GM19468 (cell line): Measurements from ENCODE around the gene LGI2.
"Not testable (repeated sequence)": the region's sequence is repeated elsewhere in the genome, so short reads cannot be mapped to it uniquely, and the experiment has no call there.

ENCODE experiments used
- ATAC-seq: cut with Tn5 transposase; IDR thresholded peaks from one replicate; pipeline ENCODE4 v1.9.1; 2021; ENCODE audit warnings: mild to moderate bottlenecking, moderate library complexity, moderate number of reproducible peaks; ENCODE audit not compliant: unreplicated experiment; ENCODE audit errors: extremely low read depth

The LGI2 gene

GRCh38 chr4:25030277-25031076 is at the start of gene LGI2:
TSS of gene LGI2 (minus strand) at chr4:25030946. CDS start at chr4:25030693, 253 bp downstream.
- ATAC-seq: no peak

DNA sequence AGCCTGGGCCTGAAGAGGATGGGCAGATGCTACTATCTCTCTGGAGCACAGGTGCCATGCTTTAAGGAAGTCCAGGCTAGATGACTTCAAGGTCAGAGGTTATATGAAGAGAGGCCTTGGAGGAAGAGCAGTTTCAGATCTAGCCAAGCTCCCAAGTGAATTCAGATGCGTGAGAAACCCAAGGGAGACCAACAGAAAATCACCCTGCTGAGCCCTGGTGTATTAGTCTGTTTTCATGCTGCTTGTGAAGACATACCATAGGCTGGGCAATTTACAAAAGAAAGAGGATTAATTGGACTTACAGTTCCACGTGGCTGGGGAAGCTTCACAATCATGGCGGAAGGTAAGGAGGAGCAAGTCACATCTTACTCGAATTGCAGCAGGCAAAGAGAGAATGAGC is 47.8 kb upstream of the LGI2 start:
- no peak for ATAC-seq

GRCh38 chr4:25076625-25077398 is 46.1 kb upstream of the LGI2 start:
- ATAC-seq: no peak

DNA sequence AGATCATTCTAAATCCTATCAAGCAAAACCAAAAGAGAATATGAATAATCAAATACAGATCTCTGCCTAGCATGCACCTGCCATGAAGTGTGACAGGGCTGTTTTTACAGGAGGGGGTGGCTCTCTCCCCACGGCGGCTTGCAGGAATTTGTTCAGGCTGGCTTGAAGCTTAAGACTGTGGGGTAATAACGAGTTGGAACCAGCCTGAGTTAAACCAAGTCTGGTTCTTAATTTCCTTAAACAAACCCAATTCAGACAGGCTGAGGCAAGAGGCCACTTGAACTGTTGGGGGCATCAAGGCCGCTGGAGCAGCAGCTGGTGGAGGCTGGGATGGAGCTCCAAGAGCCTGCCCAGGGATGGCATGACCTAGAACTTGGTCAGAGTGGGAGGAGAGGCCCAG is 45.1 kb upstream of the LGI2 start:
- no peak for ATAC-seq

DNA sequence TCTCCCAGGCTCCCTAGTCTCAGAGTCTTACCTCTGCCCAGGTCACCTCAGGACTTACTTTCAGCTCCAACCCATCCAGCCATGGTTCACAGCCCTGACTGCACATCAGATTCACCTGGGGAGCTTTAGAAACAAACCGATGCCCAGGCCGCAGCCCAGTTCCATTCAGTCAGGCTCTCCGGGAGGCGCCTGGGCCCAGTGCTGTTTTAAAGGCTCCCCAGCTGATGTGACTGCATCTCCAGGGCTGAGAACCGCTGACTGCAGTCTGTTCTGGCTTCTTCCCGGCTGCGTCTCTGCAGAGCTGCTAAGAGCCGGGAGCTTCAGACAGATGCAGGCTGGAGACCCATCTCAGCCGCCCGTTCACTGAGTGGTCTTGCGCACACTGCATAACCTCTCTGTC is 44.4 kb upstream of the LGI2 start:
- ATAC-seq: no peak

DNA sequence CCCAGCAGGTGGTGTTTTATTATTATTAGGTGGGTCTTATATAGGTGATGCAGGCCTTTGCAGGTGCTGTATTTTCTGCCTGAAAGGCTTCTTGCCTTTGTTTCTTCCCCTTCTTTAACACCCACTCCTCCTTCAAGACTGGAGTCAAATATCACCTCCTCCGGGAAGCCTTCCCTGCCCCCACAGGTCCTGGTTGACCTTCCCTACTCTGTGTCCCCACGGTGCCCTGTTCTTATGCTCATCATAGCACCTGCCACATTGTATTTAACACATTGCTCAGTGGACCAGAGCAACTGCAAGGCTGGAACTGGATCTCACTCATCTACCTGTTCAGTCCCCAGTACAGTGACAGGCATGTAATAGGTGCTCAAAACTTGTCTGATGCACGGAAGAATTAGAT is 39.8 kb upstream of the LGI2 start:
- no peak for ATAC-seq

GRCh38 chr4:25069014-25069413 is 38.3 kb upstream of the LGI2 start:
- ATAC-seq: no peak

DNA sequence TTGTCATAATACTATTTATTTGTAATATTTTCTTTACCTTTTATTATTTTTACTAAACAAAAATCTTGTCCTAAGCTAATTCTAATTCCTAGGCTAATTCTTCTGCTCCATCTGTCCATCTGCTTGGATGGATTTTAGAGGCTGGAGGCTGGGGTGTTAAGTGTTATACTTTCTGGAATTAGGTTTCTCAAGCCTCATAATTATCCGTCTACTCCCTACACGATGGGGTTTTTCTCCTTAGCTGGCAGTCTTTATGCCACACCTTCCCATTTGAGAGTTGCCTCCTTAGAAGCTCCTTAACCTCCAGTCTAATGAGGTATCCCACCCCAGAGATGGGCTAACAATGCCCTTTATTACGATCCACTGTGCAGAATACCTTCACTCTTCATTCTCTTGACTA is 37.6 kb upstream of the LGI2 start:
- no peak for ATAC-seq

GRCh38 chr4:25065932-25066590 is 35.3 kb upstream of the LGI2 start:
- ATAC-seq: no peak

- ATAC-seq: no peak
These were observed 34.7 kb upstream of the LGI2 start for GRCh38 chr4:25065431-25065858.

DNA sequence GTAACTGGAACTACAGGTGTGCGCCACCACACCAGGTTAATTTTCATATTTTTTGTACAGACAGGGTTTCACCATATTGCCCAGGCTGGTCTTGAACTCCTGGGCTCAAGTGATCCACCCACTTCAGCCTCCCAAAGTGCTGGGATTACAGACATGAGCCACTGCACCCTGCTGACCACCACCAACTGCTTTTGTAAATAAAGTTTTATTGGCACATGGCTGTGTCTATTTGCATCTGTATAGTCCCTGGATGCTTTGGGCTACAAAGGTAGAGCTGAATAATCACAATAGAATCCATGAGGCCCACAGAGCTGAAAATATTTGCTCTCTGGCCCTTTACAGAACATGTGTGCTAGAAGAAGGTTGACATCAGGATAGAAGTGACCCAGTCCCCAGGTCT is 33.7 kb upstream of the LGI2 start:
- ATAC-seq: not testable (repeated sequence)

DNA sequence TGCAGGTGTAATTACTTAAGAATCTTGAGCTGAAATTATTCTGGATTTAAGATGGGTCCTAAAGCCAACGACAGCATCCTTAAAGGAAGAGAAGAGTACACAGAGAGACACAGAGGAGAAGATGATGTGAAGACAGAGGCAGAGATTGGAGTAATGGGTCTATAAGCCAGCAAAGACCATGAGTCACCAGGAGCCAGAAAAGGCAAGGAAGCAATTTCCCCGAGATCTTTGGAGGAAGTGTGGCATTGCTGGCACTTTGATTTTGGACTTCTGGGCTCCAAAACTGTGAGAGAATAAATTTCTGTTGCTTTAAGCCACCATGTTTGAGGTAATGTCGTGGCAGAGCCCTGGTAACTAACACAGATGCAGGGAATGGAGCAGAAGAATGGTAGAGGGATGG is 32.4 kb upstream of the LGI2 start:
- no peak for ATAC-seq

- no peak for ATAC-seq
These were observed 31.4 kb upstream of the LGI2 start for GRCh38 chr4:25062098-25062497.

DNA sequence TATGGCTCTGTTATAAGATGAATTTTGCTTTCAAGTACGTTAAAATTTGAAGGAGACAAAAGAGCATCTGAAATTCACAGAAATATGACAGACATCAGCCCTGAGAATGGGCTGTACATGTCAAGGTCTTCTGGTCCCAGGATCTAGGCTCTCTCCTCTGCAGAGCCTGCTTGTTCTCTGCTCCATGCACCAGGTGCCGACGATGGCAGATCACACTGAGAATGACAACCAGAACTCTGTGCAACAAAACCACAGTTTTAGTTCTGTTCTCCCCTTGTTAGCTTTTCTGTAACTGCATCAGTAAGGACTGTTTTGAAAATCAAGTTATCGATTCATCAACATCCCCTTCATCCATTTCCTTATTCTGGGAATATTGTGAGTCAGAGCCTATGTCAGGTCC is 30.9 kb upstream of the LGI2 start:
- ATAC-seq: no peak

GRCh38 chr4:25060963-25061340 is 30.2 kb upstream of the LGI2 start:
- no peak for ATAC-seq

GRCh38 chr4:25060241-25060962 is 29.7 kb upstream of the LGI2 start:
- ATAC-seq: no peak

DNA sequence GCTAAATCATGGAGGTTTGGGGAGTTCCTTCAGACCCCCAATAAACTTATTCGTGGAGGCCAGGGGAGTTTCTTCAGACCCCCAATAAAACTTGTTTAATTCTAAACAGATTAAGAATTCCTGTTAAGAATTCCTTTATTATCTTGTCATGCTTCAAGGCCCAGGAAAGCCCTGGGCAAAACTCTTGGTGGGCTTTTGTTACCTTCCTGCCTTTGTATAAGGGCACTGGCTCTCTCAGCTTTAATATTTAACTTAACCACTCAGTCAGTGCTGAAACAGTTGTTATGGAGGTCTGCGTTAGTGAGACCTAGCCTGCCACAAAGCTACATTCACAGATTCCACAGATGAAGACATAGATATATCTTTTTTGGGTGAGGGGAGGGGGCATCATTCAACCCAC is 29.0 kb upstream of the LGI2 start:
- ATAC-seq: no peak

DNA sequence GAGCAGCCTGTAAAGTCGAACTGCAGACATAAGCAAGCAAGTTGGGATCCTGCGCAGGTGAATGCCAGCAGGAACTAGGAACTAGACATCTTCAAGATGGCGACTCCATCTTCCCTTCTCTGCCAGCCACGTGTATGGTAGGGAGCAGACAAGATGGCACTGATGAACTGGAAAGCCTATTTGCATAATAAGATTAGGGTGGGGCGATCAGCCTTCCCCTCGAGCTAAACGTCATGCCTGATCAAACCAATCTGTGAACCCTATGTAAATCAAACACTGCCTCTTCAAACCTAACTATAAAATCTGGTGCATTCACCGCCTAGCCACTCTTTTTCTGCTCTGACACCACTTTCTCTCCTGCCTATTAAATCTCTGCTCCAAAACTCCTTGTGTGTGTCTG is 28.1 kb upstream of the LGI2 start:
- ATAC-seq: no peak

DNA sequence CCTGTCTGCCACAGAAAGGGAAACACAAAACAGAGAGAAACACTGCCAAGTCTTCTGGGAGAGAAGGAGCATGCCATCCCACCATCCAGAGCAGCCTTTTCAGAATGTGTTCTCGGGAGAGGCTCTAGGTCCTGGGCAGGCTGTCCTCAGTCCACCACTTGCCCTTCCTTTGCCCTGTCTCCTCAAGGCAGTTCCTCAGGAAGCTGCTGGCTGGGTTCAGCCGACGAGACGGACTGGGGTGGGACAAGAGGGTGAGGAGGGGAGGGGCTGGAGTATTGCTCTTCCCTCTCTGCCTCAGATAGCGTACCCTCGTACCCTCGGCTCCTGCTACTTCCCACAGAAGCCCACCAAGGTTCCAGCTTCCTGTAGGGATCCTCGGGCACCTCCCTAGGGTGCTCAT is 26.6 kb upstream of the LGI2 start:
- ATAC-seq: no peak

- ATAC-seq: not testable (repeated sequence)
These were observed 21.3 kb upstream of the LGI2 start for GRCh38 chr4:25052037-25052436.
